Endodermal cell (in vitro differentiated cells): Measurements from ENCODE around the gene ATP6AP1. TPM values are rescaled to one million over a fixed set of nuclear protein-coding genes. Genes with fewer than 3 reads are reported as not detected.

Experiments used
- DNase-seq: peaks from one replicate; pipeline ENCODE4 v3.0.0-alpha.2; 2017
- H3K27ac ChIP-seq: 2 replicates; pipeline ENCODE4 v1.5.1; 2013; ENCODE audit warnings: mild to moderate bottlenecking, low read depth, low read length, moderate library complexity
- H3K27me3 ChIP-seq: 2 replicates; pipeline ENCODE4 v1.6.1; 2013; ENCODE audit warnings: mild to moderate bottlenecking, low read length, moderate library complexity; ENCODE audit not compliant: insufficient read depth, control insufficient read depth, poor library complexity, severe bottlenecking
- H3K36me3 ChIP-seq: 2 replicates; pipeline ENCODE4 v1.7.0; 2013; ENCODE audit warnings: mild to moderate bottlenecking, low read length, moderate library complexity; ENCODE audit not compliant: control insufficient read depth, insufficient read depth
- H3K4me1 ChIP-seq: one replicate; pipeline ENCODE4 v1.7.0; 2013; ENCODE audit warnings: low read length; ENCODE audit not compliant: control insufficient read depth, insufficient read depth
- H3K4me3 ChIP-seq: 2 replicates; pipeline ENCODE4 v1.5.1; 2013; ENCODE audit warnings: mild to moderate bottlenecking, low read length, moderate library complexity
- H3K9ac ChIP-seq: 2 replicates; pipeline ENCODE4 v1.6.1; 2013; ENCODE audit warnings: mild to moderate bottlenecking, low read length, moderate library complexity; ENCODE audit not compliant: poor library complexity, severe bottlenecking; ENCODE audit errors: extremely low read depth
- H3K9me3 ChIP-seq: 2 replicates; pipeline ENCODE4 v1.6.1; 2013; ENCODE audit warnings: mild to moderate bottlenecking, low read length, moderate library complexity; ENCODE audit not compliant: control insufficient read depth
- H3K27ac Mint-ChIP-seq: 2 replicates; pipeline ENCODE4 v1.8.0; 2020; ENCODE audit warnings: mixed read lengths
- H3K27me3 Mint-ChIP-seq: 2 replicates; pipeline ENCODE4 v1.8.0; 2021; ENCODE audit warnings: mild to moderate bottlenecking, mixed read lengths; ENCODE audit not compliant: insufficient read depth
- H3K36me3 Mint-ChIP-seq: 2 replicates; pipeline ENCODE4 v1.8.0; 2020; ENCODE audit warnings: low read depth, mixed read lengths
- H3K4me1 Mint-ChIP-seq: 2 replicates; pipeline ENCODE4 v1.8.0; 2020; ENCODE audit warnings: mixed read lengths
- H3K4me3 Mint-ChIP-seq: 2 replicates; pipeline ENCODE4 v1.8.0; 2020; ENCODE audit warnings: mild to moderate bottlenecking, moderate library complexity, mixed read lengths
- H3K9me3 Mint-ChIP-seq: 2 replicates; pipeline ENCODE4 v1.8.0; 2020; ENCODE audit warnings: mild to moderate bottlenecking, mixed read lengths
- CTCF ChIP-seq: fragments of 200-600 bp; sonication (generic); conservative IDR thresholded peaks from 2 replicates; pipeline ENCODE4 v1.5.0; 2021; ENCODE audit warnings: antibody characterized with exemption, mild to moderate bottlenecking
- WGBS, 2 experiments: methylation state at CpG; one replicate each; pipeline versions ENCODE4 v1.1.5 to v1.1.7; 2013; ENCODE audit warnings: missing lambda C conversion rate in 2 of 2, mixed read lengths in 1 of 2; ENCODE audit not compliant: insufficient coverage in 1 of 2, insufficient read length in 1 of 2; 5-methylcytosine and 5-hydroxymethylcytosine counted together
- total RNA-seq, 2 donors: library from RNA; stranded (reverse); fragmentation: NEBNext Ultra II Directional in 1 of 2; extraction: Animal tissue kit (Norgen Biotek cat#: 25700) in 1 of 2; gene quantifications; 2 replicates in 1 of 2; 3 replicates in 1 of 2; pipeline ENCODE4 v1.2.1, GENCODE V29; 2021

The ATP6AP1 gene
- total RNA-seq, 2 donors from 2014 or later = 61.6 to 66.8 TPM

GRCh38 chrX:154413142-154413541, 15.3 kb upstream of the ATP6AP1 start:
- peaks cover 53% of the 10 kb centered on the region for H3K9me3 Mint-ChIP-seq
- no peak overlapping the region for H3K27ac Mint-ChIP-seq
- Histone ChIP-seq H3K27me3 (no peaks in the 10 kb centered on the region), H3K9me3 (no peaks in the 10 kb centered on the region), H3K9ac (no peak overlapping the region), H3K4me1 (no peaks in the 10 kb centered on the region), H3K36me3 (no peaks in the 10 kb centered on the region), H3K27ac (no peak overlapping the region), H3K4me3 (no peak overlapping the region)
- H3K36me3 Mint-ChIP-seq = peaks cover 3% of the 10 kb centered on the region
- peaks cover 5% of the 10 kb centered on the region for H3K4me1 Mint-ChIP-seq
- whole genome bisulfite sequencing, 2 experiments = 90% methylated on average over 7 of the region's 8 CpGs; no CpG with 5 or more reads in 1 of the 2 experiments
- no peak for DNase-seq
- H3K27me3 Mint-ChIP-seq = peaks cover 1% of the 10 kb centered on the region
- H3K4me3 Mint-ChIP-seq = no peak overlapping the region
- TF ChIP-seq CTCF = no peak

- TF ChIP-seq CTCF = no peak
- Histone ChIP-seq H3K4me1 (no peaks in the 10 kb centered on the region), H3K4me3 (no peak overlapping the region), H3K27ac (no peak overlapping the region), H3K9me3 (no peaks in the 10 kb centered on the region), H3K36me3 (no peaks in the 10 kb centered on the region), H3K9ac (no peak overlapping the region), H3K27me3 (no peaks in the 10 kb centered on the region)
- WGBS, 2 experiments = 94 to 95% methylated on average over 2 to 7 of the region's 7 CpGs
- no peak for DNase-seq
- H3K36me3 Mint-ChIP-seq = peaks cover 5% of the 10 kb centered on the region
- no peak overlapping the region for H3K4me3 Mint-ChIP-seq
- H3K9me3 Mint-ChIP-seq = peaks cover 63% of the 10 kb centered on the region
- H3K27me3 Mint-ChIP-seq = no peaks in the 10 kb centered on the region
- H3K27ac Mint-ChIP-seq = no peak overlapping the region
- no peaks in the 10 kb centered on the region for H3K4me1 Mint-ChIP-seq
These were observed 11.3 kb upstream of the ATP6AP1 start for GRCh38 chrX:154417157-154417556.

- no peaks in the 10 kb centered on the region for H3K27me3 ChIP-seq
- H3K27me3 Mint-ChIP-seq = no peaks in the 10 kb centered on the region
- H3K27ac ChIP-seq = no peak overlapping the region
- H3K36me3 ChIP-seq = no peaks in the 10 kb centered on the region
- TF ChIP-seq CTCF = no peak
- H3K4me1 Mint-ChIP-seq = no peaks in the 10 kb centered on the region
- H3K27ac Mint-ChIP-seq = no peak overlapping the region
- no peaks in the 10 kb centered on the region for H3K4me1 ChIP-seq
- DNase-seq = no peak
- no peak overlapping the region for H3K9ac ChIP-seq
- no peaks in the 10 kb centered on the region for H3K9me3 ChIP-seq
- no peak overlapping the region for H3K4me3 ChIP-seq
- H3K9me3 Mint-ChIP-seq = peaks cover 55% of the 10 kb centered on the region
- H3K4me3 Mint-ChIP-seq = no peak overlapping the region
- peaks cover 5% of the 10 kb centered on the region for H3K36me3 Mint-ChIP-seq
- 94% methylated on average over 8 of the region's 8 CpGs; no CpG with 5 or more reads in 1 of the 2 experiments for WGBS, 2 experiments
These were observed 9.3 kb upstream of the ATP6AP1 start for GRCh38 chrX:154419189-154419588.
